Bronchial epithelial cell (primary cell): ENCODE results near the gene SEMA5B. TPM values are rescaled to one million over a fixed set of nuclear protein-coding genes. Genes with fewer than 3 reads are reported as not detected.

ENCODE experiments used
- DNase-seq: peaks from one replicate; pipeline ENCODE4 v3.0.0-alpha.2; 2010; ENCODE audit warnings: low read depth
- FAIRE-seq: peaks from 2 replicates; lab custom pipeline; 2011; peaks lifted over from hg19 to GRCh38; lab: Jason Lieb, UNC
- H3K27me3 ChIP-seq: 2 replicates; pipeline ENCODE4 v1.5.1; 2011; ENCODE audit warnings: low read length; ENCODE audit not compliant: control insufficient read depth, insufficient read depth
- H3K36me3 ChIP-seq: 2 replicates; pipeline ENCODE4 v1.5.1; 2011; ENCODE audit warnings: low read length; ENCODE audit not compliant: control insufficient read depth, insufficient read depth
- H3K4me3 ChIP-seq: 2 replicates; pipeline ENCODE4 v1.5.1; 2011; ENCODE audit warnings: mild to moderate bottlenecking, low read depth, low read length, control low read depth
- CTCF ChIP-seq: IDR thresholded peaks from 2 replicates; pipeline ENCODE4 v1.5.1; 2011; ENCODE audit warnings: mild to moderate bottlenecking, moderate library complexity, low read length, control low read depth, inconsistent platforms; ENCODE audit not compliant: insufficient read depth, severe bottlenecking
- total RNA-seq: library from RNA; depleted of rRNA; stranded (reverse); fragments of >200 nt; gene quantifications from 2 replicates; pipeline ENCODE4 v1.2.1, GENCODE V29; 2014

SEMA5B gene
- total RNA-seq, 1 donor from 2014 or later, result under 0.01 TPM

- TF ChIP-seq CTCF, result no peak
- Histone ChIP-seq H3K4me3 (no peak overlapping the region), H3K36me3 (no peaks in the 10 kb centered on the region), H3K27me3 (peaks cover 4% of the 10 kb centered on the region)
- DNase-seq (no peak), FAIRE-seq (no peak)
These were observed 45.1 kb downstream of the SEMA5B start for GRCh38 chr3:122982216-122983185.

- DNase-seq, result no peak
- Histone ChIP-seq H3K36me3 (no peaks in the 10 kb centered on the region), H3K27me3 (no peaks in the 10 kb centered on the region), H3K4me3 (no peak overlapping the region)
- TF ChIP-seq CTCF, result no peak
- no peak for FAIRE-seq
These were observed 48.4 kb downstream of the SEMA5B start for GRCh38 chr3:122979211-122979610.

GRCh38 chr3:122978569-122978968, 49.0 kb downstream of the SEMA5B start:
- no peak for DNase-seq
- FAIRE-seq, result no peak

GRCh38 chr3:122977746-122978466, 49.7 kb downstream of the SEMA5B start:
- TF ChIP-seq CTCF, result no peak
- Histone ChIP-seq H3K36me3 (no peaks in the 10 kb centered on the region), H3K4me3 (no peak overlapping the region), H3K27me3 (no peaks in the 10 kb centered on the region)
- FAIRE-seq (no peak), DNase-seq (peak; percentile 59)

More at GRCh38 chr3:122978569-122978968, 49.0 kb downstream of the SEMA5B start:
- H3K4me3 ChIP-seq, result no peak overlapping the region
- H3K27me3 ChIP-seq, result no peaks in the 10 kb centered on the region
- TF ChIP-seq CTCF, result no peak
- H3K36me3 ChIP-seq, result no peaks in the 10 kb centered on the region

- H3K36me3 ChIP-seq, result no peaks in the 10 kb centered on the region
- no peak overlapping the region for H3K4me3 ChIP-seq
- FAIRE-seq, result no peak
- no peak for TF ChIP-seq CTCF
- H3K27me3 ChIP-seq, result no peaks in the 10 kb centered on the region
- DNase-seq, result no peak
These were observed 51.7 kb downstream of the SEMA5B start for GRCh38 chr3:122975924-122976293.
